GM23338 (cell line): ENCODE measurements around the gene CYSTM1. TPM values are rescaled to one million over a fixed set of nuclear protein-coding genes. Genes with fewer than 3 reads are reported as not detected.
A peak's percentile ranks its signal among the peaks of the same experiment; 100 is the strongest.

Experiments used
- ATAC-seq: fragments of 200-7000 bp; cut with Tn5 transposase; 3 replicates; pipeline ENCODE4 v1.9.1; 2020
- DNase-seq: peaks from one replicate; pipeline ENCODE4 v3.0.0-alpha.2; 2015; ENCODE audit warnings: low spot score
- H2AFZ ChIP-seq: fragments of 200-600 bp; sonication (generic); 2 replicates; pipeline ENCODE4 v1.8.0; 2016; ENCODE audit warnings: antibody characterized with exemption, mild to moderate bottlenecking, moderate library complexity
- H3F3A ChIP-seq: fragments of 200-600 bp; sonication (generic); replicated peaks from 2 replicates; pipeline ENCODE4 v1.8.0; 2017; ENCODE audit warnings: antibody characterized with exemption, mixed run types, low read depth
- H3K27ac ChIP-seq: fragments of 200-600 bp; sonication (generic); 2 replicates; pipeline ENCODE4 v1.6.1; 2016; ENCODE audit warnings: low read depth
- H3K27me3 ChIP-seq: fragments of 200-600 bp; sonication (generic); 2 replicates; pipeline ENCODE4 v1.8.0; 2016; ENCODE audit warnings: mild to moderate bottlenecking, mixed run types, moderate library complexity; ENCODE audit not compliant: insufficient read depth
- H3K36me3 ChIP-seq: fragments of 200-600 bp; sonication (generic); 2 replicates; pipeline ENCODE4 v1.8.0; 2016; ENCODE audit warnings: mild to moderate bottlenecking; ENCODE audit not compliant: insufficient read depth
- H3K4me1 ChIP-seq: fragments of 200-600 bp; sonication (generic); 2 replicates; pipeline ENCODE4 v1.8.0; 2016; ENCODE audit warnings: mild to moderate bottlenecking, moderate library complexity; ENCODE audit not compliant: insufficient read depth
- H3K4me2 ChIP-seq: fragments of 200-600 bp; sonication (generic); 2 replicates; pipeline ENCODE4 v1.7.1; 2017; ENCODE audit warnings: mixed run types
- H3K4me3 ChIP-seq: fragments of 200-600 bp; sonication (generic); 2 replicates; pipeline ENCODE4 v1.6.1; 2016; ENCODE audit warnings: mixed run types
- H3K79me2 ChIP-seq: fragments of 200-600 bp; sonication (generic); replicated peaks from 2 replicates; pipeline ENCODE4 v1.8.0; 2017; ENCODE audit warnings: mild to moderate bottlenecking; ENCODE audit not compliant: insufficient read depth
- H3K9me2 ChIP-seq: fragments of 200-600 bp; sonication (generic); 2 replicates; pipeline ENCODE4 v1.8.0; 2017; ENCODE audit not compliant: insufficient read depth
- H4K20me1 ChIP-seq: fragments of 200-600 bp; sonication (generic); replicated peaks from 2 replicates; pipeline ENCODE4 v1.8.0; 2017; ENCODE audit warnings: mild to moderate bottlenecking; ENCODE audit not compliant: insufficient read depth
- H3K27ac Mint-ChIP-seq: 2 replicates; pipeline ENCODE4 v1.8.0; 2020; ENCODE audit warnings: inconsistent platforms, mild to moderate bottlenecking, moderate library complexity, mixed read lengths
- H3K27me3 Mint-ChIP-seq: 3 replicates; pipeline ENCODE4 v1.8.0; 2022; ENCODE audit warnings: low read depth, mild to moderate bottlenecking, moderate library complexity, mixed read lengths, inconsistent platforms; ENCODE audit not compliant: insufficient read depth, poor library complexity
- H3K36me3 Mint-ChIP-seq: 3 replicates; pipeline ENCODE4 v1.8.0; 2021; ENCODE audit warnings: low read depth, mild to moderate bottlenecking, inconsistent platforms, moderate library complexity, mixed read lengths
- H3K4me1 Mint-ChIP-seq: 3 replicates; pipeline ENCODE4 v1.8.0; 2020; ENCODE audit warnings: mild to moderate bottlenecking, inconsistent platforms, mixed read lengths
- H3K4me3 Mint-ChIP-seq: 3 replicates; pipeline ENCODE4 v1.8.0; 2021; ENCODE audit warnings: moderate library complexity, mild to moderate bottlenecking, inconsistent platforms, mixed read lengths
- H3K9me3 Mint-ChIP-seq: 3 replicates; pipeline ENCODE4 v1.8.0; 2020; ENCODE audit warnings: moderate library complexity, mild to moderate bottlenecking, inconsistent platforms, mixed read lengths
- CREB1 ChIP-seq: fragments of 250-450 bp; sonication (Bioruptor Pico); IDR thresholded peaks from 2 replicates; pipeline ENCODE4 v1.5.0; 2020; ENCODE audit warnings: low read depth, mild to moderate bottlenecking, moderate library complexity
- EZH2 ChIP-seq: fragments of 200-600 bp; sonication (generic); IDR thresholded peaks from one replicate; pipeline ENCODE4 v1.8.0; 2017; ENCODE audit warnings: antibody characterized with exemption, mild to moderate bottlenecking, low read depth; ENCODE audit not compliant: unreplicated experiment
- EZH2phosphoT487 ChIP-seq: fragments of 200-600 bp; sonication (generic); IDR thresholded peaks from one replicate; pipeline ENCODE4 v1.8.1; 2018; ENCODE audit warnings: antibody characterized with exemption; ENCODE audit not compliant: unreplicated experiment
- JUNB ChIP-seq: IDR thresholded peaks from one replicate; pipeline ENCODE4 v1.6.1; 2016; ENCODE audit warnings: antibody characterized with exemption; ENCODE audit not compliant: unreplicated experiment
- NANOG ChIP-seq: IDR thresholded peaks from 2 replicates; pipeline ENCODE4 v1.6.1; 2016; ENCODE audit warnings: antibody characterized with exemption, borderline replicate concordance
- POLR2AphosphoS5 ChIP-seq: IDR thresholded peaks from 2 replicates; pipeline ENCODE4 v1.6.1; 2016; ENCODE audit warnings: antibody characterized with exemption, low read depth
- STAT1 ChIP-seq: IDR thresholded peaks from one replicate; pipeline ENCODE4 v1.6.1; 2016; ENCODE audit warnings: antibody characterized with exemption; ENCODE audit not compliant: unreplicated experiment
- ZNF114 ChIP-seq: fragments of 250-450 bp; sonication (Bioruptor Pico); IDR thresholded peaks from 2 replicates; pipeline ENCODE4 v1.5.0; 2020; ENCODE audit warnings: mild to moderate bottlenecking, moderate library complexity
- ZNF331 ChIP-seq: fragments of 250-450 bp; sonication (Bioruptor Pico); IDR thresholded peaks from 2 replicates; pipeline ENCODE4 v1.5.0; 2020; ENCODE audit warnings: low read depth, mild to moderate bottlenecking, moderate library complexity
- ZNF462 ChIP-seq: fragments of 250-450 bp; sonication (Bioruptor Pico); IDR thresholded peaks from 2 replicates; pipeline ENCODE4 v1.5.0; 2020; ENCODE audit warnings: mild to moderate bottlenecking, moderate library complexity
- polyA plus RNA-seq: library from polyadenylated mRNA; unstranded; fragments of >200 nt; fragmentation: Nextera tagmentation; extraction: Ambion mirVana; gene quantifications from 2 replicates; pipeline ENCODE4 v1.2.1, GENCODE V29; 2016
- total RNA-seq: library from RNA; depleted of rRNA; stranded (reverse); fragments of >200 nt; shearing (Covaris generic); gene quantifications from 2 replicates; pipeline ENCODE4 v1.2.3, GENCODE V29; 2014
- TF ChIP-seq, protein P1 (sequence below): IDR thresholded peaks from one replicate; pipeline ENCODE4 v1.6.1; 2018; ENCODE audit warnings: antibody characterized with exemption; ENCODE audit not compliant: unreplicated experiment
- TF ChIP-seq, protein P2 (sequence below): IDR thresholded peaks from 2 replicates; pipeline ENCODE4 v1.6.1; 2016; ENCODE audit warnings: antibody characterized with exemption
- TF ChIP-seq, protein P3 (sequence below), 2 experiments: fragments of 200-600 bp in 1 of 2; sonication (generic) in 1 of 2; conservative IDR thresholded peaks; 2 replicates each; pipeline versions ENCODE4 v1.5.1 to v1.6.1; 2016 to 2017; ENCODE audit warnings: antibody characterized with exemption in 2 of 2, low read depth in 2 of 2, mild to moderate bottlenecking in 2 of 2, moderate library complexity in 1 of 2

Gene CYSTM1
- total and polyA plus RNA-seq, 2 experiments from 2014 or later: 14.4 to 46.0 TPM

DNA sequence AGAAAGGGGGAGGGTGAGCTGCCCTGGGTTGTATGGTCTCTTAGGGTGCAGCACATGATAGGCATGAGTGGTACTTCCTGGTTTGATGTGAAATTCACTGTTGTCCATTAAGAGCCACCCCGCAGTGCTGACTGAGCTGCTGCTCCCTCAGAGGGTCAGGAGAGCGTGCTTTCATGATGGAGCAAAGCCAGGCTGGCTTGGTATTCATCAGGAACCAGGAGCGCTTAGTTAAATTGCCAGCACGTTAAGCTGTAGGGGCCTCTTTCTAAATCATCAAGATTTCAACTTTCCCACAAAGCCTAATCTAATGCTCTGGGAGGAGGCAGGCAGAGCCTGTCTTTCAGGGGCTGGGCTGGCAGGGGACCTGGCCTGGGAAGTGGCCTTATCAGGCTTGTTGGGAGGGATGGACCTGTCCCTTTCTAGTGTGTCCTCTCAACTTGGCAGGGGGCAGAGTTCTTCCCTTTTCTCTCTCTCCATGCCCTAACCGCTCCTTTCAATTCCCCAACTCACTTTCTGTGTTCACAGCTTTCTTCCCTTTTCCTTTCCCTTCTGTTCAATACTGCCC, 7.9 kb downstream of the CYSTM1 start:
- DNase-seq: peak; percentile 20
- H3K27ac Mint-ChIP-seq: no peak overlapping the region
- H3K4me2 ChIP-seq: no peak overlapping the region

More for the DNA sequence above, 7.9 kb downstream of the CYSTM1 start:
- Histone ChIP-seq H4K20me1 (peaks cover 2% of the 10 kb centered on the region; the same call in 1 of the 2 replicates), H2AFZ (no peak overlapping the region), H3K27ac (no peak overlapping the region), H3K4me1 (peaks cover 11% of the 10 kb centered on the region), H3K9me2 (no peaks in the 10 kb centered on the region), H3K4me3 (no peak overlapping the region), H3K27me3 (no peaks in the 10 kb centered on the region), H3F3A (no peaks in the 10 kb centered on the region), H3K36me3 (no peaks in the 10 kb centered on the region), H3K79me2 (0 out of 2 replicates have a peak, but pooled peaks cover 6% of the 10 kb centered on the region)
- no peak overlapping the region; the same call in 2 of the 3 replicates for H3K4me3 Mint-ChIP-seq
- TF ChIP-seq EZH2phosphoT487: no peak
- TF ChIP-seq ZNF462: no peak
- TF ChIP-seq NANOG: no peak
- no peak for TF ChIP-seq ZNF331 (CRISPR knock-in tag)
- TF ChIP-seq STAT1: no peak
- TF ChIP-seq, protein P1, sequence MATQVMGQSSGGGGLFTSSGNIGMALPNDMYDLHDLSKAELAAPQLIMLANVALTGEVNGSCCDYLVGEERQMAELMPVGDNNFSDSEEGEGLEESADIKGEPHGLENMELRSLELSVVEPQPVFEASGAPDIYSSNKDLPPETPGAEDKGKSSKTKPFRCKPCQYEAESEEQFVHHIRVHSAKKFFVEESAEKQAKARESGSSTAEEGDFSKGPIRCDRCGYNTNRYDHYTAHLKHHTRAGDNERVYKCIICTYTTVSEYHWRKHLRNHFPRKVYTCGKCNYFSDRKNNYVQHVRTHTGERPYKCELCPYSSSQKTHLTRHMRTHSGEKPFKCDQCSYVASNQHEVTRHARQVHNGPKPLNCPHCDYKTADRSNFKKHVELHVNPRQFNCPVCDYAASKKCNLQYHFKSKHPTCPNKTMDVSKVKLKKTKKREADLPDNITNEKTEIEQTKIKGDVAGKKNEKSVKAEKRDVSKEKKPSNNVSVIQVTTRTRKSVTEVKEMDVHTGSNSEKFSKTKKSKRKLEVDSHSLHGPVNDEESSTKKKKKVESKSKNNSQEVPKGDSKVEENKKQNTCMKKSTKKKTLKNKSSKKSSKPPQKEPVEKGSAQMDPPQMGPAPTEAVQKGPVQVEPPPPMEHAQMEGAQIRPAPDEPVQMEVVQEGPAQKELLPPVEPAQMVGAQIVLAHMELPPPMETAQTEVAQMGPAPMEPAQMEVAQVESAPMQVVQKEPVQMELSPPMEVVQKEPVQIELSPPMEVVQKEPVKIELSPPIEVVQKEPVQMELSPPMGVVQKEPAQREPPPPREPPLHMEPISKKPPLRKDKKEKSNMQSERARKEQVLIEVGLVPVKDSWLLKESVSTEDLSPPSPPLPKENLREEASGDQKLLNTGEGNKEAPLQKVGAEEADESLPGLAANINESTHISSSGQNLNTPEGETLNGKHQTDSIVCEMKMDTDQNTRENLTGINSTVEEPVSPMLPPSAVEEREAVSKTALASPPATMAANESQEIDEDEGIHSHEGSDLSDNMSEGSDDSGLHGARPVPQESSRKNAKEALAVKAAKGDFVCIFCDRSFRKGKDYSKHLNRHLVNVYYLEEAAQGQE: no peak
- TF ChIP-seq, protein P2, sequence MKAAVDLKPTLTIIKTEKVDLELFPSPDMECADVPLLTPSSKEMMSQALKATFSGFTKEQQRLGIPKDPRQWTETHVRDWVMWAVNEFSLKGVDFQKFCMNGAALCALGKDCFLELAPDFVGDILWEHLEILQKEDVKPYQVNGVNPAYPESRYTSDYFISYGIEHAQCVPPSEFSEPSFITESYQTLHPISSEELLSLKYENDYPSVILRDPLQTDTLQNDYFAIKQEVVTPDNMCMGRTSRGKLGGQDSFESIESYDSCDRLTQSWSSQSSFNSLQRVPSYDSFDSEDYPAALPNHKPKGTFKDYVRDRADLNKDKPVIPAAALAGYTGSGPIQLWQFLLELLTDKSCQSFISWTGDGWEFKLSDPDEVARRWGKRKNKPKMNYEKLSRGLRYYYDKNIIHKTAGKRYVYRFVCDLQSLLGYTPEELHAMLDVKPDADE: no peak
- TF ChIP-seq EZH2: no peak
- no peak for TF ChIP-seq POLR2AphosphoS5
- TF ChIP-seq CREB1 (CRISPR knock-in tag): no peak
- TF ChIP-seq, protein P3, sequence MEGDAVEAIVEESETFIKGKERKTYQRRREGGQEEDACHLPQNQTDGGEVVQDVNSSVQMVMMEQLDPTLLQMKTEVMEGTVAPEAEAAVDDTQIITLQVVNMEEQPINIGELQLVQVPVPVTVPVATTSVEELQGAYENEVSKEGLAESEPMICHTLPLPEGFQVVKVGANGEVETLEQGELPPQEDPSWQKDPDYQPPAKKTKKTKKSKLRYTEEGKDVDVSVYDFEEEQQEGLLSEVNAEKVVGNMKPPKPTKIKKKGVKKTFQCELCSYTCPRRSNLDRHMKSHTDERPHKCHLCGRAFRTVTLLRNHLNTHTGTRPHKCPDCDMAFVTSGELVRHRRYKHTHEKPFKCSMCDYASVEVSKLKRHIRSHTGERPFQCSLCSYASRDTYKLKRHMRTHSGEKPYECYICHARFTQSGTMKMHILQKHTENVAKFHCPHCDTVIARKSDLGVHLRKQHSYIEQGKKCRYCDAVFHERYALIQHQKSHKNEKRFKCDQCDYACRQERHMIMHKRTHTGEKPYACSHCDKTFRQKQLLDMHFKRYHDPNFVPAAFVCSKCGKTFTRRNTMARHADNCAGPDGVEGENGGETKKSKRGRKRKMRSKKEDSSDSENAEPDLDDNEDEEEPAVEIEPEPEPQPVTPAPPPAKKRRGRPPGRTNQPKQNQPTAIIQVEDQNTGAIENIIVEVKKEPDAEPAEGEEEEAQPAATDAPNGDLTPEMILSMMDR (conservative IDR thresholded peaks at IDR 0.05; ENCODE audit: low read depth in 2 of 2): no peak
- TF ChIP-seq JUNB: no peak
- TF ChIP-seq ZNF114 (CRISPR knock-in tag): no peak
- H3K27me3 Mint-ChIP-seq: peaks cover 3% of the 10 kb centered on the region
- ATAC-seq: peak; percentile 80
- no peaks in the 10 kb centered on the region for H3K9me3 Mint-ChIP-seq
- H3K36me3 Mint-ChIP-seq: no peaks in the 10 kb centered on the region
- H3K4me1 Mint-ChIP-seq: peaks cover 13% of the 10 kb centered on the region
